MM.1S (cell line): ENCODE data around the gene AKAP13.

Source experiments
- DNase-seq: peaks from one replicate; pipeline ENCODE4 v3.0.0-alpha.2; 2015
- H2AFZ ChIP-seq: fragments of 300-600 bp; sonication (generic); 2 replicates; pipeline ENCODE4 v1.6.0; 2016; ENCODE audit warnings: antibody characterized with exemption, low read length
- H3F3A ChIP-seq: fragments of 300-600 bp; sonication (generic); 2 replicates; pipeline ENCODE4 v1.6.1; 2016; ENCODE audit warnings: mild to moderate bottlenecking, antibody characterized with exemption, low read length, moderate library complexity, mixed read lengths; ENCODE audit not compliant: insufficient read depth
- H3K27ac ChIP-seq: fragments of 300-600 bp; sonication (generic); 2 replicates; pipeline ENCODE4 v1.5.1; 2016; ENCODE audit warnings: mild to moderate bottlenecking, low read length
- H3K27me3 ChIP-seq: fragments of 300-600 bp; sonication (generic); replicated peaks from 2 replicates; pipeline ENCODE4 v1.6.0; 2016; ENCODE audit warnings: low read length; ENCODE audit not compliant: insufficient read depth
- H3K36me3 ChIP-seq: fragments of 300-600 bp; sonication (generic); replicated peaks from 2 replicates; pipeline ENCODE4 v1.6.1; 2016; ENCODE audit warnings: mild to moderate bottlenecking, low read length, mixed read lengths; ENCODE audit not compliant: insufficient read depth
- H3K4me1 ChIP-seq: fragments of 300-600 bp; sonication (generic); 2 replicates; pipeline ENCODE4 v1.6.1; 2016; ENCODE audit warnings: low read length, mixed read lengths
- H3K4me2 ChIP-seq: fragments of 300-600 bp; sonication (generic); 2 replicates; pipeline ENCODE4 v1.6.0; 2016; ENCODE audit warnings: low read depth, low read length
- H3K4me3 ChIP-seq: fragments of 300-600 bp; sonication (generic); 2 replicates; pipeline ENCODE4 v1.5.1; 2016; ENCODE audit warnings: low read length, mixed read lengths
- H3K79me2 ChIP-seq: fragments of 300-600 bp; sonication (generic); 2 replicates; pipeline ENCODE4 v1.6.1; 2016; ENCODE audit warnings: mixed run types, low read length, mixed read lengths
- H3K9ac ChIP-seq: fragments of 300-600 bp; sonication (generic); 2 replicates; pipeline ENCODE4 v1.6.1; 2016; ENCODE audit warnings: low read length, mixed read lengths
- H3K9me2 ChIP-seq: fragments of 300-600 bp; sonication (generic); replicated peaks from 2 replicates; pipeline ENCODE4 v1.6.1; 2016; ENCODE audit warnings: mild to moderate bottlenecking, low read length, mixed read lengths; ENCODE audit not compliant: insufficient read depth
- H3K9me3 ChIP-seq: fragments of 300-600 bp; sonication (generic); replicated peaks from 2 replicates; pipeline ENCODE4 v1.6.1; 2016; ENCODE audit warnings: mild to moderate bottlenecking, low read length, mixed read lengths; ENCODE audit not compliant: insufficient read depth
- H4K20me1 ChIP-seq: fragments of 300-600 bp; sonication (generic); 2 replicates; pipeline ENCODE4 v1.6.1; 2016; ENCODE audit warnings: mild to moderate bottlenecking, low read length, moderate library complexity, mixed read lengths; ENCODE audit not compliant: insufficient read depth
- EZH2 ChIP-seq: fragments of 300-600 bp; sonication (generic); optimal IDR thresholded peaks from 2 replicates; pipeline ENCODE3; 2017; ENCODE audit warnings: low read depth, mild to moderate bottlenecking, antibody characterized with exemption, low read length, mixed read lengths
- EZH2phosphoT487 ChIP-seq: fragments of 300-600 bp; sonication (generic); IDR thresholded peaks from 2 replicates; pipeline ENCODE4 v1.6.1; 2018; ENCODE audit warnings: antibody characterized with exemption, low read length
- TF ChIP-seq, protein P1 (sequence below): fragments of 300-600 bp; sonication (generic); IDR thresholded peaks from 2 replicates; pipeline ENCODE4 v1.5.1; 2016; ENCODE audit warnings: antibody characterized with exemption, low read length, mixed read lengths

The AKAP13 gene

GRCh38 chr15:85427286-85428028, 47.1 kb downstream of the AKAP13 start:
- peaks cover 47% of the 10 kb centered on the region for H3K79me2 ChIP-seq
- H3K9ac ChIP-seq, result no peak overlapping the region
- H3K9me3 ChIP-seq, result no peaks in the 10 kb centered on the region
- no peaks in the 10 kb centered on the region for H3K4me1 ChIP-seq
- no peak overlapping the region for H3K4me3 ChIP-seq
- H3K27me3 ChIP-seq, result no peaks in the 10 kb centered on the region
- H3F3A ChIP-seq, result no peaks in the 10 kb centered on the region
- H3K4me2 ChIP-seq, result no peak overlapping the region
- H3K36me3 ChIP-seq, result no peaks in the 10 kb centered on the region
- DNase-seq, result no peak
- H4K20me1 ChIP-seq, result no peaks in the 10 kb centered on the region
- no peaks in the 10 kb centered on the region for H3K9me2 ChIP-seq
- TF ChIP-seq EZH2phosphoT487, result no peak
- TF ChIP-seq EZH2, result no peak
- TF ChIP-seq, protein P1, sequence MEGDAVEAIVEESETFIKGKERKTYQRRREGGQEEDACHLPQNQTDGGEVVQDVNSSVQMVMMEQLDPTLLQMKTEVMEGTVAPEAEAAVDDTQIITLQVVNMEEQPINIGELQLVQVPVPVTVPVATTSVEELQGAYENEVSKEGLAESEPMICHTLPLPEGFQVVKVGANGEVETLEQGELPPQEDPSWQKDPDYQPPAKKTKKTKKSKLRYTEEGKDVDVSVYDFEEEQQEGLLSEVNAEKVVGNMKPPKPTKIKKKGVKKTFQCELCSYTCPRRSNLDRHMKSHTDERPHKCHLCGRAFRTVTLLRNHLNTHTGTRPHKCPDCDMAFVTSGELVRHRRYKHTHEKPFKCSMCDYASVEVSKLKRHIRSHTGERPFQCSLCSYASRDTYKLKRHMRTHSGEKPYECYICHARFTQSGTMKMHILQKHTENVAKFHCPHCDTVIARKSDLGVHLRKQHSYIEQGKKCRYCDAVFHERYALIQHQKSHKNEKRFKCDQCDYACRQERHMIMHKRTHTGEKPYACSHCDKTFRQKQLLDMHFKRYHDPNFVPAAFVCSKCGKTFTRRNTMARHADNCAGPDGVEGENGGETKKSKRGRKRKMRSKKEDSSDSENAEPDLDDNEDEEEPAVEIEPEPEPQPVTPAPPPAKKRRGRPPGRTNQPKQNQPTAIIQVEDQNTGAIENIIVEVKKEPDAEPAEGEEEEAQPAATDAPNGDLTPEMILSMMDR, result no peak
- H2AFZ ChIP-seq, result no peak overlapping the region
- H3K27ac ChIP-seq, result no peak overlapping the region

- Histone ChIP-seq H2AFZ (no peak overlapping the region), H3K9ac (no peak overlapping the region), H3F3A (no peaks in the 10 kb centered on the region), H3K79me2 (peaks cover 32% of the 10 kb centered on the region), H3K4me3 (no peak overlapping the region), H3K36me3 (no peaks in the 10 kb centered on the region), H3K27me3 (no peaks in the 10 kb centered on the region), H3K4me2 (no peak overlapping the region), H3K27ac (no peak overlapping the region), H3K9me2 (no peaks in the 10 kb centered on the region), H3K9me3 (no peaks in the 10 kb centered on the region), H4K20me1 (no peaks in the 10 kb centered on the region), H3K4me1 (no peaks in the 10 kb centered on the region)
- TF ChIP-seq EZH2phosphoT487, result no peak
- TF ChIP-seq, protein P1, result no peak
- TF ChIP-seq EZH2, result no peak
- no peak for DNase-seq
Observed at GRCh38 chr15:85429522-85429921, 49.1 kb downstream of the AKAP13 start.

GRCh38 chr15:85430406-85431204, 50.2 kb downstream of the AKAP13 start:
- Histone ChIP-seq H3K9ac (no peak overlapping the region), H3K4me1 (no peaks in the 10 kb centered on the region), H3F3A (no peaks in the 10 kb centered on the region), H3K9me2 (no peaks in the 10 kb centered on the region), H3K4me3 (no peak overlapping the region), H4K20me1 (no peaks in the 10 kb centered on the region), H3K9me3 (no peaks in the 10 kb centered on the region), H3K27me3 (no peaks in the 10 kb centered on the region), H3K27ac (no peak overlapping the region), H3K4me2 (no peak overlapping the region), H2AFZ (no peak overlapping the region), H3K36me3 (no peaks in the 10 kb centered on the region), H3K79me2 (peaks cover 25% of the 10 kb centered on the region)
- TF ChIP-seq, protein P1, result no peak
- no peak for TF ChIP-seq EZH2phosphoT487
- TF ChIP-seq EZH2, result no peak
- DNase-seq, result no peak
